HG03469 (cell line): ENCODE data around the gene GAD1.
A peak's percentile ranks its signal among the peaks of the same experiment; 100 is the strongest.

Experiments used
- ATAC-seq: cut with Tn5 transposase; IDR thresholded peaks from one replicate; pipeline ENCODE4 v1.9.1; 2021; ENCODE audit warnings: mild to moderate bottlenecking, moderate library complexity, moderate number of reproducible peaks; ENCODE audit not compliant: unreplicated experiment

Gene GAD1

DNA sequence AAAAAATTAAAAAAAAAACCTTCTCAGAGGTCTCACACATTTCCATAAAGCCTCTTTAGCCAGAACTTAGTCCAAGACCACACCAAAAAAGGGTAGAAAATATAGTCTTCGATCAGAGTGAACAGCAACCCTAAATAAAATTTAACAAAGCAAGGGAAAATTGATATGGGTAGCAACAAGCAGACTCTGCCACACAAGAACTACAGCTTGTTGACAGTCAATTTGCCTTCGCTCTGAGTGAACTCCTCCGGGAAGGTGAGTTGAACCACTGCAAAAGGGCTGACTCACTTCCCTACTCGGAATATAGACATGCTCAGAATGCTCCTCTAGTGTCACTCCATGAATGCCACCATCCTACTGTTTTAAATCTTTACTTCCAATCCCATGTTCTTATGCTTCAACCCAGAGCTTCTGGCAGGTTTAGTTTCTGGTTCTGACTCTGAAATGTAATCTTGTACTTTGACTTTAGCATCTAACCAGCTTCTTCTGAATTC, 24.1 kb downstream of the GAD1 start:
- ATAC-seq: no peak

DNA sequence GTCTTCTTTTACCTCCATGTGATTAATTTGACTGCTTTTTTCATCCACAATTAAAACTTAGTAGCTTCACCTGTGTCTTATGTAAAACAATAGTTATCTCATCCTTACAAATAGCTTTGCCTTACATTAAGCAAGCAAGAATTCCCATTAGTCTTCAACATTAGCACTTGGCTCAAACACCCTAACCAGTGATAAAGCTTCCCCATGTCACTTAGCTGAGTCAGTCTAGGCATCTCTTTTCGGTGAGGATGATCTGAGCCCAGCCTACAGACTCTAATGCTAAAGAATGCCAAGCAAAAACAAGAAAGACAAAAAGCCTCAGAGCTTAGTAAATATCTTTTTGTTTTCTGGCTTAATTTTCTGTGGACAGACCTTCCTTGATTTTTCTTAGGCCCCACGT, 26.1 kb downstream of the GAD1 start:
- ATAC-seq: no peak

DNA sequence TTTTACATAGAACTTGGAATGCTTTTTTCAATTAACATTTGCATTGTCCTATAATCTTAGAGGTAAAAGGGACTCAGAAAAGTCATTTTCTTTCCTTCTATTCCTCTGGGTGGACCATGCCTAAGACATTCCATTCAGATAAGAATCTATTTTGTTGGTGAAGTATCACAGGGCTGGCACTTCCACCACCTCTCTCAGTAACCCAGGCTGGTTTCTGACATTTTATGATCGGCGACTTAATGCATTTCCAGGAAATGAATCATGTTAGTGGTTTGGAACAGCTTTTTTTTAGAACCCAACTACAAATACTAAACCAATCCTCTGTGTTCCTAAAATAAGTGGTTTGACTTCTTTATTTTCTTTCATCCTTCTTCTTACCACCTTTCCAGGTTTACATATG, 27.0 kb downstream of the GAD1 start:
- ATAC-seq: no peak

DNA sequence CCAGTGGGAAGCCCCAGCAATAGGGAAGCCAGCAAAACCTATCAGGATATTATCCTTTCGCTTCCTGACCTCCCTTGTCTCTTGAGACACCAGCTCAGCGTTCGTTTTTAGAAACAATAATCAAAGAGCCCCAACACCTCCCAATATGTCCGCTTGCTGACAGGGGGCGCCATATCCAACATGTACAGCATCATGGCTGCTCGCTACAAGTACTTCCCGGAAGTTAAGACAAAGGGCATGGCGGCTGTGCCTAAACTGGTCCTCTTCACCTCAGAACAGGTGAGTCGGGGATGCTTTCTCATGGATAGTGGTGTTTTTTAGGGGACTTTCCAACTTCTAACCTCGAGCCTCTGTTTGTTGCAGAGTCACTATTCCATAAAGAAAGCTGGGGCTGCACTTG, 28.7 kb downstream of the GAD1 start:
- no peak for ATAC-seq

DNA sequence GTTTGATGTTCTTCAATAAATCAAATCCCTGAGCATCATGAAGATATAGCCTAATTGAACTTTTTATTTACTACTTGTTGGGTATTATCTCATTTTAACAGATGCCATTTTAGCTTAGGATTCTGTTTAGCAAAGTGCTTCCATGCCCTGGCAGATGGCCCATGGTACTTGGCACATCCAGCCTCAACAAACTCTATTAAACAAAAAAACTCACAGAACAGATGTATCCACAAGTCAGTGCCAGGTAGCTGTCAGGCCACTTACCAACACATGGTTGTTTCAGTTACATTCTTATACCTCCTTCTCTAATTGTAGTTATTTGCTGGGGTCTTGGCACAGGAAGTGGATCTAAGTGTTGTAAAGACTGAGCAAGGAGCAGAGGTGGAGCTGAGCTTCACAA, 29.6 kb downstream of the GAD1 start:
- no peak for ATAC-seq

DNA sequence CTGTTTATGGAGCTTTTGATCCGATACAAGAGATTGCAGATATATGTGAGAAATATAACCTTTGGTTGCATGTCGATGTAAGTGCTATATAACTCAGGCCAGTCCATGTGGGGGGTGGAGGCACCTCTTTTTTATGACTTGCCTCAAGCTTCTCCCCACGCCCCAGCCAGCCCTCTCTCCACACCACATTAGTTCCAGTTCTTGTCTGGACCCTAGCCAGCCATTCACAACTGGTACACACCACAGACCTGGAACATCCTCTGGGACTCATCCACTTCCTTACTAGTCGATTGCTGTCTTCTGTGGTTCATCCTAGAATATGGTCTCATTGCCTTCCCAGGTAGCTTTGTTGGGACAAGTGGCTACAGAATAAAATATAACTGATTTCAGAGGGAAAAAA, 31.0 kb downstream of the GAD1 start:
- no peak for ATAC-seq

DNA sequence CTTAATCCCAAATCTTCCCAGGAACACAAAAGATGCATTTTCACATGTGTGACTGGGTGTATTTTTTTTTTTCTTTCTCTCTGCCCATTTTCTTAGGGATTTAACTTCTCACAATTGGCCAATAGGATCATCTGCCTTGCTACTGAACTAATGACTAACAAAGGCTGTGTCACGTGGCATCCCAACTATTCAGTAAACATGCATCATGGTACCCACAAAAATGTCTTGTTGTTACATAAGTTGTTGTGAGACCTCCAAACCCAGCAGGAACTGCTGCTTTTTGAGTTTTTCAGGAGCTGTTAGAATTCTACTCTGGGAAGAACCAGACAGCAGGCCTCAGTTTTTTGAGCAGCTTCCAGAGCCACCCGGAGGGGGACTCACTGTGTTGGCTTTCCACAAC, 31.9 kb downstream of the GAD1 start:
- ATAC-seq: no peak

DNA sequence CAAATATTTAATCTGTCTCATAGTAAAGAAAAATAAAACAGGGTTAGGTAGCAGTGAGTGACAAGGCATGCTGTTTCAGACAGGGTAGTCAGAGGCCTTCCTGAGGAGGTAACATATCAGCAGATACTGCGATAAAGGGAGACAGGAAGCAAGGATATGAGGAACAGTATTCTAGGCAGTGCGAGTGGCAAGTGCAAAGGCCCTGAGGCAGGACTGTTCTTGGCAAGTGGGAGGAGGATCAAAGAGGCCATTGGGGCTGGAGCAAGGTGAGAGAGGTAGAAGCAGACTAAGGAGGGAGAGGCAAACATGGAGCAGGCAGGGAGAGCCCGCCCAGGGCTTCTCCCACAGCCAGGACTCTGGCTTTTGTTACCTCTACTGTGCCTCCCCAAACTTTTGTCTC, 33.6 kb downstream of the GAD1 start:
- ATAC-seq: no peak

DNA sequence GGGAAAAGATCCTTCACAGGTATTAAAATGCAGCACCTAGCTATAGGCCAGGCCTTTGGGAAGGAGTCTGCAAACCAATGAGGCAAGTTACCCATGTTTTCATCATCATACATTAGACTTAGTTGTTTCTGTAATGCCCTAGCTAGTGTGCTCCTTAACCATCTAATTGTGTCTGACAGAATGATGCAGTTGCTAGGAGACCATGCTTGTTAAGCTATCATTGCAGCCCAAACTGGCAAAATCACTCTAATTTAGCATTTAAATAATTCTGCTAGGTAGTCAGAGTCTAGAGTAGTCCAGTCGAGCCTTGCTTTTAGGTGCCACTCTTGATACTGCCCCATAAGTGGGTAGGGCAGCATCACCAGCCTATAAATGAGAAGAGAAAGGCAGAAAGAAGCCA, 34.9 kb downstream of the GAD1 start:
- no peak for ATAC-seq

DNA sequence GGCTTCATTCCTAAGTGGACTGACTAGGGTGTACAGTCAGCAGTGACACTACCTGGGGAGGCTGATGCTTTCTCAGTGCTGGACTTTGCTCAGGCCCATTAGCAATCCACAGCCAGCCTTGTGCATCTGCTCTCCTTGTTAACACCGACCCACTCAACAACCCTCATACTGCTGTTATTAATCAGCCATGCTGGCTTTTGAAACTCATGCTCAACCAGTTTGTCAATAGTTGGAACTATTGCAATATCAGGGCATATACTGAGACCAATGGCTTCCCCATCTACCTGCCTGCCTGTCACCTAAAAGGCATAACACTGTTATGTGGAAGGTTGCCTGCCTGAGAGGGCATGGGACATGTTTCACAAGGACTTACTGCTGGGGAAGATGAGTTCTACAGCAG, 39.4 kb downstream of the GAD1 start:
- no peak for ATAC-seq

DNA sequence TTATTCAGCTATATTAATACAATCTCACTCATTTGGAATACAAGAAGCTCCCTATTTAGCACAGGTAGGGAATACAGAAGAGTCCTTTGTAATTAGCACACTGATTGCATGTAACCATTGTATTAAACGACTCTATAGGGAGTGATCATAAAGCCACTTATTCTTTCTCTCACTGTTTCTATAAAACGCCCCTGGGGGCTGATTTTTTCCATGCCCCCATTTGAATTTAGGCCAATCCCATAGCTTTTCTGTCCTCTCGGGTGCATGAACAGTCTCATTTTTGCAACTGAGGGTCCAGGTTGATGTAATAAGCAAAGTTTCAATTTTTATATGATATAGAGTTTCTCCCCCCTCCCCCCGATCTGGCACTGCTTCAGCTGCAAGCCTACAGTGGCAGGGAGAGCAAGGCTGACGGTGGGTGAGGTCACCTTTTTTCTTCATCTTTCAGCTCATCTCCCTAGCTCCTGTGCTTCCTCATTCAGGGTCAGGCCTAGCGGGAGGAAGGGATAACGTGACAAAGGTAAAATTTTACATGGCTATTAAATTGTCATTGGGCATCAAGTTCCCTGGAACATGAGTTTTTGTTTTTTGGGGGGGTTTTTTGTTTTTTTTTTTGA, 45.7 kb downstream of the GAD1 start:
- ATAC-seq: no peak

DNA sequence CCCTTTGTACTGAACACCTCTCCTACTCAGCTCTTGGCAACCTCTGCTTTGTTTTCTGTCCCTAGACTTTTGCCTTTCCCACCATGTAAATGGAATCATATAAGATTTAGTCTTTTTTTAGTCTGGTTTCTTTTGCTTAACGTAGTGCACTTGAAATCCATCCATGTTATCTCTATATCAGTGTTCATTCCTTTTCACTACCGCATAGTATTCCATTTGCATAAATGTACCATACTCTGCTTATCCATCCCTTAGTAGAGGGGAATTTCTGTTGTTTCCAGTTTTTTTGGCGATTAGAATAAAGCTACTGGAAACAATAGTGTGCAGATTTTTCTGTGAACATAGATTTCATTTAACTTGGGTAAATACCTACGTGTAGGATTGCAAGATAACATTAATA, 46.4 kb downstream of the GAD1 start:
- ATAC-seq: no peak

DNA sequence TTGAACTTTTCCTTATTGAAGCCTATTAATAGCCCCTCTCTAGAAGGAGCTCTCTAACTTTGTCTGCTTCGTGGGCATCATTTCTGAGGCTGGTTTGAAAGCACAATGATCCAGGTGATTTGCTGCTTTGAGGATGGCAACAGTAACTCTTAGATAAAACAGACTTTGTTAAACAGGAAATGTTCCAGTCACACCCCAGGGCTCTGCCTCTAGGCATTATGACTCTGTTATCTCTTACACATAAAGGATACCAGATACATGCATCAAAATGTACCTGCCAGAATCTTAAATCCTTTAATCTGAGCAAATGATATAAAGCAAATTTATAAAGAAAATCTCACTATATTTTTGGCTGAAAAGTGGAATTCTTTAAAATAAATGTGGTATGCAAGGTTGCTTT, 52.3 kb downstream of the GAD1 start:
- ATAC-seq: no peak

DNA sequence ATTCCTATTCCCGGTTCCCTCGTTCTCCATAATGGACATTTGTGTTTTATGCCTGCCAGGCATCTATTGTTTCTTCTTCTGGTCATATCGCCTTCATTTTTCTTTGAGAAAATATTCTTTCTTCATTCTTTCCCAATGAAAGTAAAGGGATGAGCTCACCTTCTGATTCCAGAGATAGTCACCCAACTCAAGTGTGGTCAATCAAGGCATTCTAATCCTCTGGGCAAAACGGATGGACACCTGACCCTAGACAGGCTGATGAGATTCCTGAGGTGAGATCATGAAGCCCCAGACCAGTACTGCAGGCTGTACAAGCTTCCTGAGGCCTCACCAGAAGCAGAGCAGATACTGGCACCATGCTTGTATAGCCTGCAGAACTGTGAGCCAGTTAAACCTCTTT, 52.8 kb downstream of the GAD1 start:
- no peak for ATAC-seq

DNA sequence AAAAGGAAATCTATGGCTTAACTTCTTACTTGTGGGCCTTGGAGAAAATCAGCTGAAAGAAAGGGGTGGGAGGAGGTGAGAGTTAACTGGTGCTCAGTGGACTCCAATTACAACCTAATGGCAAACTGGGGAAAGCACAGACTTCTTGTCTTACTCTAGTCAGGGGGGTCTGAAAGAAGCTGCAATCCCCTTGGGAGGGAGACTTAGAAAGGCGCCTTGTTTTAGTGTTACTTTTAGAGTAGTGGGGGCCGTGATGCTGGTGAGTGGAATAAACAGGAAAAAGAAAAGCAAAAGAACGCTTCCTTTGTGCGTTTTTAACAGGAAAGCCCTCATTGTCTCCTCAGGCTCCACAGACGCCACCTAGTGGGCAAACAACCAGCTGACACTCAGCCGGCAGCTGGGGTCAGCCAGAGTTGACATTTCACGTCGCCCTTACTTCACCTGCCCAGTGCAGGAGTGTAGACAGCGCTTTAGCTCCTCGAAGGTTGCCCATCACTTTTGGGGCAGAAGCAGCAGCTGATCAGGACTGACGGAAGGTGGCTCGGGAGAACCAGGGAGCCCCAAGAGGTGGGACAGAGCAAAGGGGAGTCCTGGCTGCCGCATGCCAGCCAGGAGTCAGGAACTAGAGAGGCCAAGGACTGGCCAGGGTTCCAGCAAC, 56.5 kb downstream of the GAD1 start:
- peak; percentile 78 for ATAC-seq

DNA sequence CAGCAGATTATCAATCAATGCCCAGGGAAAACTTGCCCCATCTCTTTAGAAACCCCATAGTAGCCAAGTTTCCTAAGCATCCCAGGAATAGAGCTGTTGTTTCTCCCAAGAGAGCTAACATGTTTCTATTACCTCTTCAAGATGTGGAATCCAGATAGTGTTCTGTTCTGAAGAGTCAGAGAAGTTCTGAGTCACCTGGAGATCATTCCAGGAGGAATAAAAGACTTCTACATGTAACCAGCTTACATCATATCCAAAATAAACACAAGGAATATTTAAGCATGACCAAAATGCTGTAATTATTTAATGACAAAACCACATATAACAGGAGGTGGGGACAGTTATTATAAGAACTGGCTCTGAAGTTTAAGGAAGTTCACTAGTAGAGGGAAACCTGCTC, 61.4 kb downstream of the GAD1 start:
- no peak for ATAC-seq

DNA sequence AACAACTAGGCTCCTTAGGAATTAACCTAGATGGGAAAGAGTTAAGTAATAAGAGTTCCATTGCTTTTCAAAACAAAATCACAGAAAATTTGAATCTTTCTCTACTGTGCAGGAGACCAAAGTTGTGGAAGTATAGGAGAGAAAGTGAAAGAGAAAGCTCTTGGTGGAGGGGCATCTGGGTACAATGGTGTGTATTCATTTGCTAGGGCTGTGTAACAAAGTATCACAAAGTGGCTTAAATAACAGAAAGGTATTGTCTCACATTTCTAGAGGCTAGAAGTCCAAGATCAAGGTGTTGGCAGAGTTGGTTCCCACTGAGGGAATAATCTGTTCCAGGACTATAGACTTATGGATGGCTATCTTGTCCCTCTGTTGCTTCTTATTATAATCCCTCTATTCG, 61.8 kb downstream of the GAD1 start:
- ATAC-seq: no peak

DNA sequence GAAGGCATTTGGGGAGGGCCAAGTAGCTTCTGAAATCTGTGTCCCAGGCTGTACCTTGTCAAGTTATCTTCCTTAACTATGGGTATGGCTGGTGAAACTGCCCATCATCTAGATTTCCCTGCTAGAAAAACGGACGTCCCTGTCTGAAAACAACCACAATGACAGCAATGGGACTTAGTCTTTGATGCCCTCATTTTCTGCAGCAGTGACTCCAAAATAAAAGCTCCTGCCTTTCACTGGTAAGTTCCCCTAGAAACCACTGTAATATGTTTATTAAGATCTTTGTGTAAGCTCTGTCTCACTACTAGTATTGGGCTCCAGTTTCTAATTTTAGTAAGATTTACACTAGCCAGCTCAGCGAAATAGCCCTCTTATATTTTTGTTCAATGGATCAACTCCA, 65.2 kb downstream of the GAD1 start:
- ATAC-seq: no peak

DNA sequence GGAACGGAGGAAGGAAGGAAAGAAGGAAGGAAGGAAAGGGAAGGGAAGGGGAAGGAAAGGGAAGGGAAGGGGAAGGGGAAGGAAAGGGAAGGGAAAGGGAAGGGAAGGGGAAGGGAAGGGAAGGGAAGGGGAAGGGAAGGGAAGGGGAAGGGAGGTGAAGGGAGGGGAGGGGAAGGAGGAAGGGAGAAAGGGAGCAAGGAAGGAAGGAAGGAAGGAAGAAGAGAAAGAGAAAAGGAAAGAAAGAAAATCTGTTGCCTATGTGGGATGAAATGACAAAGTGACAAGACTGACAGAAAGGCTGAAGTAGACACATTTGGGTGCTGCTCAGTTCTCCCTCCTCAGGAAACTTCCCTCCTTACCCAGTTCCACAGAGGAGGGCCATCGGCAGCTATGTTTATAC, 66.1 kb downstream of the GAD1 start:
- ATAC-seq: no peak

DNA sequence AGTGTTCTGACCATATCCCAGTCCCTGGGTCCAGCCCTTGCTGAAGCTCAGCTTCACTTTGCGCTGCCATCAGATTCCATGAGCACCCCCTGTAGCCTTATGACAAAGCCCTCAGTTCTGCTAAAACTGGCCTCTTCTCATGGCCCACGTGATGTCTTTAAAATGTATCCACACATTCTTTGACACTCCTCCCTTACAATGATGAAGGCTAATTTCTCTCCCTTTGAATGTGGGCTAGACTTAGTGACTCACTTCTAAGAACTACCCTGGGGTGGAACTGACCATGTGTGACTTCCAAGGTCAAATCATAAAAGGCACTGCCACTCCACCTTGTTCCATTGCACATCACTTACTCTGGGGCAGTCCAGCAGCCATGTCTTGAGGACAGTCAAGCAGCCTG, 67.0 kb downstream of the GAD1 start:
- no peak for ATAC-seq

DNA sequence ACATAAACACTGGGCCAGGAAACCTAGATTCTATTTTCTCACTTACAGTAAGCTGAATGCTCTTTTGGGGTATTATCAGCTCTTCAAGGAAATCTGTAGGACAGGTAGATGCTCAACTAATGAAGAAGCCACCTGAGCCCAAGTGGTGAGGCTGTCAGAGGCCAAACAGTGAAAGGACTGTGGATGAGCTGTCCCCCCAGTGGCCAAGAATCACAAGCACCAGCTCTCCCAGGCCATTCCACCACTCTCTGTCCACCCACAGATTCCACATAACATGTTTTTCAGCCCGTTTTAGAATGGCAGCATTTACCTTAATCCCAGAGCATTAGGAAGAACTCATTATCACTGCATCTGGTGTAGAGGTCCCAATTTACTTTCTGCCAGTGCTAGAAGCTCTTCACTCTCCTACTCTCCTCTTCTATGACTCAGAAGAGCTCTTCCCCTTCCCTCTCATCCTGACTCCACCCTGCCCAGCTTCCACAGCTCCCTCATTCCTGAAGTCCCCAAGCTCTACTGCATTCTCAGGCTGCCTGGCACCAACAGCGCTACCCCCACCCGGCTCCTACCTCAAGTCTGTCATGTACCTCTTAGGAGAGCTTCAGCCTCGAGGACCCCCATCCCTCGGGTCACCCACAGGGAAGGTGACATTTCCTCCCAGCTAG, 68.6 kb downstream of the GAD1 start:
- no peak for ATAC-seq

DNA sequence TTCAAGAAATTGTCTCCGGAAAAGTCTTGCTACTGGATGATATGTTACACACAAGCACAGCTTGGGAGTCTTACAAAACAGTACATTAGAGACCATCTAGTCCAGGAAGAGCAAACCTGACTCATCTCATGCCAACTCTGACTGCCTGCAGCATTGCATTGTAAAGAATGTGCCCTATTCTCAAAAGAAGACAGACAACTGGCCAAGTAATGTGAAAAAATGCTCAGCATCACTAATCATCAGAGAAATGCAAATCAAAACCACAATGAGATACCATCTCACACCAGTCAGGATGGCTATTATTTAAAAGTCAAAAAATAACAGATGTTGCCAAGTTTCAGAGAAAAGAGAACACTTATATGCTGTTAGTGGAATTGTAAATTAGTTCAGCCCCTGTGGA, 69.7 kb downstream of the GAD1 start:
- ATAC-seq: no peak
